GM19328 (cell line): Measurements from ENCODE around the gene KLHL41.
"Not testable (repeated sequence)": the region's sequence is repeated elsewhere in the genome, so short reads cannot be mapped to it uniquely, and the experiment has no call there.

Experiments used
- ATAC-seq: cut with Tn5 transposase; IDR thresholded peaks from one replicate; pipeline ENCODE4 v1.9.1; 2021; ENCODE audit warnings: mild to moderate bottlenecking, moderate library complexity; ENCODE audit not compliant: unreplicated experiment

KLHL41 gene

GRCh38 chr2:169509955-169510354 lies 453 bp downstream of the KLHL41 start:
- no peak for ATAC-seq

DNA sequence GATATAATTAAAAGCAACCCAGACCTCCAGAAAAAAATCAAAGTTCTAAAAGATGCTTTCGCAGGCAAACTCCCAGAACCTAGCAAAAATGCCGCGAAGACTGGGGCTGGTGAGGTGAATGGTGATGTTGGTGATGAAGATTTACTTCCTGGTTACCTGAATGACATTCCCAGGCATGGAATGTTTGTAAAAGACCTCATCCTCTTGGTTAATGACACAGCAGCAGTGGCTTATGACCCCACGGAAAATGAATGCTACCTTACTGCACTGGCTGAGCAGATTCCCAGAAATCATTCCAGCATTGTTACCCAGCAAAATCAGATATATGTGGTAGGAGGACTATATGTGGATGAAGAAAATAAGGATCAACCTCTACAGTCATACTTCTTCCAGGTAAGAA lies 994 bp downstream of the KLHL41 start:
- ATAC-seq = no peak

DNA sequence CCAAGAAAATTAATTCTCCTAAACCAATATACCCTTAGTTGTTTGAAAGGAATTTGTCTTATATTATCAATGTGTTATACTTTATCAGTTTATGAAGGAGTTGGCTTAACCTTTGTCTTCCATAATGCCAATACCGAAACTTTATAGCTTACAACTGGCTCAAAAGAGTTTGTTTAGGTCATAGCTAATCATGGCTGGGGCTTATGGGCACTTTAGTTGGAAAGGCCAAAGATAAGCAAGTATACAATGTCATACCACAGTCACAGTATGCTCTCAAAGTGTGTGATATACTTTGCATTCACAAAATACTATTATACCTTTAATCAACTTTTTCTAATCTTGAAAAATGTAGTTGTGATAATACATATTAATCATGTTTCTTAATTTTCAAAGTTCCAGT lies 2.3 kb downstream of the KLHL41 start:
- ATAC-seq = no peak

GRCh38 chr2:169512525-169512924 lies 3.0 kb downstream of the KLHL41 start:
- no peak for ATAC-seq

GRCh38 chr2:169513094-169513493 lies 3.6 kb downstream of the KLHL41 start:
- no peak for ATAC-seq

GRCh38 chr2:169513926-169514325 lies 4.4 kb downstream of the KLHL41 start:
- no peak for ATAC-seq

DNA sequence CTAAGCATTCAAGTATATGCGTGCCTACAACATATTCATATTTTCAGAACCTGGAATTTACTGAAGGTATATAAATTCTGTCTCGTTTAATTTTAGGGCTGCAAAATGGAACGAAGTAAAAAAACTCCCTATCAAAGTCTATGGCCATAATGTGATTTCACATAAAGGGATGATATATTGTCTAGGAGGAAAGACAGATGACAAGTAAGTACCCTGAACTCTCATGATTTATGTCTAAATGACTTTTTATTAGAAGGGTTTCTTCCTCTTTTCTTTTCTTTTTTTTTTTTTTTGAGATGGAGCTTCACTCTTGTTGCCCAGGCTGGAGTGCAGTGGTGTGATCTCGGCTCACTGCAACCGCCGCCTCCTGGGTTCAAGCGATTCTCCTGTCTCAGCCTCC lies 5.3 kb downstream of the KLHL41 start:
- ATAC-seq = not testable (repeated sequence)

DNA sequence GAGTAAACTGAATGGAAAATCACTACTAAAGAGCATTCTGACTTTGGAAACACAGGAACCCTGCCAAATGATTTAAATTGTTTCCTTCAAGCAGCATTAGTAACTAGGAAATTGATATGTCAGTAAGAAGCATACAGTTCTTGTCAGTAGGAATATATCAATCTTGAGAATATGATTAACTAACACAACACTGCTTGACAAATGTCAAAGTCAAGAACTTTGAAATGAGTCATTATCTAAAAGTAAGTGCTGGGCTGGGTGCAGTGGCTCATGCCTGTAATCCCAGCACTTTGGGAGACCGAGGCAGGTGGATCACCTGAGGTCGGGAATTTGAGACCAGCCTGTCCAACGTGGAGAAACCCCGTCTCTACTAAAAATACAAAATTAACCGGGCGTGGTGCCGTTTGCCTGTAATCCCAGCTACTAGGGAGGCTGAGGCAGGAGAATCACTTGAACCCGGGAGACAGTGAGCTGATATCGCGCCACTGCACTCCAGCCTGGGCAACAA lies 7.0 kb downstream of the KLHL41 start:
- ATAC-seq = not testable (repeated sequence)

DNA sequence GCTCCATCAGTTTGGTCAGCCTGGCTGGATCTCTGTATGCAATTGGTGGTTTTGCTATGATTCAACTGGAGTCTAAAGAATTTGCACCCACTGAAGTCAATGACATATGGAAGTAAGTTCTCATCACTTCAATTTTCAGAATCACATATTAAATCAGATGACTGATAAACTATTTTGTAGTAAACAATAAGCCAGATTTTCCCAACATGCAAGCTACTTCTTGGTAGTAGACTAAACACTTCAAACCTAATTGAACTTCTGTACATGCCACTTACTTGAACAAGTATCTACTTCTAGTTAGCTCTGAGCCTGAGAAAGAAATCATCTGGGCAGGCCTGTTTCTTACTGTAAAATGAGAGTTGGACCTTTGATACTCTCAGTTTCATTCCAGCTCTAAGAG lies 11.4 kb downstream of the KLHL41 start:
- no peak for ATAC-seq

- ATAC-seq = no peak
Measured at GRCh38 chr2:169523681-169524080, 14.2 kb downstream of the KLHL41 start.

DNA sequence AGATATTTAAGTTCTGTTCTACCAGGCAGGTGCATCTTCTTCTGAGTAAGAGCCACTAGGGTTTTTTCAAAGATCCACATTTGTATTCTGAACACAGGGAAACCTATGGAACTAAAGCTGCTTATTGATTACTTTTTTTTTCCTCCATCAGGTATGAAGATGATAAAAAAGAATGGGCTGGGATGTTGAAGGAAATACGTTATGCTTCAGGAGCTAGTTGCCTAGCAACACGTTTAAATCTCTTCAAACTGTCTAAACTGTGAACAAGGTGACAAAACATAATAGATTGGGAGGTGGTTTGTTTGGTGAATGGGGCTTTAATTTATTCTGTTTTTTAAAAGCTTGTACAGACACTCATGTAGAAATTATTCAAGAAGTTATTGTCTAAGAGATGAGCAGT lies 15.9 kb downstream of the KLHL41 start:
- no peak for ATAC-seq

- no peak for ATAC-seq
Measured at GRCh38 chr2:169526451-169526850, 16.9 kb downstream of the KLHL41 start.

DNA sequence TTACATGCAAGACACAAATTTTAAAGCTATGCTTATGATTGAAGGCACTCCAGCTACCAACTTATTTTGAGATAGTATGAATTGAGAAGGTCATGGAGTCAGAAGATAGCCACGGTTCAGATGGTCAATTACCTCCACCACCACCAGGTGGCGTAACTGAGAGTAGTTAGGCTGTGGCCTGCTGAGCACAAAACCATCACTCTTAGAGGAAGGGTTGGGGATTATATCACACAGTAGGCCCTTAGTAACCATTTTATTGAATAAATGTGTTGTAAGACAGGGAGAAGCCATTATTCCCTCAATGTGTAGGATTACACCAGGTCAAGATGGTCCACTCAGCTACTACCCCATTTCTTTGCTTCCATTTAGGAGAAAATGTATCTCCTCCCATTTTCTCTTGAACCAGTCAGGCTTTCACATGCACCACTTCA lies 18.8 kb downstream of the KLHL41 start:
- peak; percentile 65 for ATAC-seq

DNA sequence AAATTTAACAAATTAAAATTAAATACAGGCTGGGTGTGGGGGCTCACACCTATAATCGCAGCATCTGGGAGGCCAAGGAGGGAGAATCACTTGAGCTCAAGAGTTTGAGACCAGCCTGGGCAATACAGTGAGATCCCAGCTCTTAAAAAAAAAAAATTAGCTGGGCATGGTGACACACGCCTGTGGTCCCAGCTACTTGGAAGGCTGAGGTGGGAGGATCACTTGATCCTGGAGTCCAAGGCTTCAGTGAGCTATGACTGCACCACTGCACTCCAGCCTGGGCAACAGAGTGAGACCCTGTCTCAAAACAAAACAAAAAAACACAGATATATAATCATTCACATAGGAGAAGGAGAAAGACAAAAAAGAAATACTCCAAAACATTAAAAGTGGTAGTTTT lies 30.0 kb downstream of the KLHL41 start:
- not testable (repeated sequence) for ATAC-seq

GRCh38 chr2:169540146-169540545 lies 30.6 kb downstream of the KLHL41 start:
- no peak for ATAC-seq

- no peak for ATAC-seq
Measured at GRCh38 chr2:169542433-169542832, 32.9 kb downstream of the KLHL41 start.

GRCh38 chr2:169546756-169547155 lies 37.3 kb downstream of the KLHL41 start:
- ATAC-seq = no peak

DNA sequence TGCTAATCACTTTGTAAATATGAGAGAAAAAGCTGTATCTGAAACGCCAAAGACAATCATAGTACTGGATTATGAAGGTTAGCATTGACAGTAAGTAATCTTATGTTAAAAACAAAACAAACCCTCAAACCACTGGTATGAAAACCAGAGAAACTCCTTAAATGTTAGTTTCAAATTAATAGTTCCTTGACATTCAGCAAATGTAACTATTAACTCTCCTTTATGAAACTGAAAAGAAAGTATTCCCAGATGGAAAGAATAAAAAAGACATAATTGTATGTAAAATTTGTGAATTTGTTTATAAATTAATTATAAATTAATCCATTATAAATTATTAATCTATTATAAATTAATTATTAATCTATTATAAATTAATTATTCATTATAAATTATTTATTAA lies 51.9 kb downstream of the KLHL41 start:
- ATAC-seq = no peak

DNA sequence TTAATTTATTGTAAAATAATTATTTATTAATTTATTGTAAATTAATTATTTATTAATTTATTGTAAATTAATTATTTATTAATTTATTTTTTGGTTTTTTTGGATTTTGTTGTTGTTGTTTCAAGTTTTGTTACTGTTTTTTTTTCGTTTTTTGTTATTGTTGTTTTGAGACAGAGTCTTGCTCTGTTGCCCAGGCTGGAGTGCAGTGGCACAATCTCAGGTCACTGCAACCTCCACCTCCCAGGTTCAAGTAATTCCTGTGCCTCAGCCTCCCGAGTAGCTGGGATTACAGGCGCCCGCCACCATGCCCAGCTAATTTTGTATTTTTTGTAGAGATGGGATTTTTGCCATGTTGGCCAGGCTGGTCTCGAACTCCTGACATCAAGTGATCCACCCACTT lies 52.6 kb downstream of the KLHL41 start:
- ATAC-seq = not testable (repeated sequence)

- ATAC-seq = no peak
Measured at GRCh38 chr2:169562519-169562918, 53.0 kb downstream of the KLHL41 start.

DNA sequence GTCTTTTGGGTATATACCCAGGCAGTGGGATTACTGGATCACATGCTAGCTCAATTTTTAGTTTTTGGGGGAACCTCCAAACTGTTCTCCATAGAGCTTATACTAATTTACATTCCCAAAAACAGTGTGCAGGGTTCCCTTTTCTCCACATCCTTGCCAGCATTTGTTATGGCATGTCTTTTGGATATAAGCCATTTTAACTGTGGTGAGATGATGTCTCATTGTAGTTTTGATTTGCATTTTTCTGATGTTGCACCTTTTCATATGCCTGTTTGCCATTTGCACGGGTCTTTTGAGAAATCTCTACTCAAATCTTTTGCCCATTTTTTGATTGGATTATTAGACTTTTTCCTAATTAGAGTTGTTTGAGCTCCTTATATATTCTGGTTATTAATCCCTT lies 56.2 kb downstream of the KLHL41 start:
- ATAC-seq = no peak

DNA sequence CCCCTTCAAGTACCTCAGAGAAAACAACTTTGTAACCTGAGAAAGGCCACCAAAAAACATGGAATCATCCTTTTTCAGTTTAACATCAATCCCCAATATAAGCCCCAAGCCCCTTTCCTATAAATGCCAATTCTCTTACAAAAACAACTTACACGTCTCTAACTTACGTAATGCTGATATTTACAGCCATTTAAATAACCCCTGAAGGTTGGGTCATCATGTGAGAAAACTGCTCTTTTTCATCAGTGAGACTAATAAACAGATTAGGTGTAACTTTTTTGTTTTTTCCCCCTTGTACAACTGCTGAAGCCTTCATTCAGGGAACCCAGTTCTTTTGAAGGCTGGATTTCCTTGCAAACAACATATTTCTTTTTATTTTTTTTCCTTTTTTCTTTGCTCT lies 60.4 kb downstream of the KLHL41 start:
- ATAC-seq = no peak

GRCh38 chr2:169570752-169571151 lies 61.2 kb downstream of the KLHL41 start:
- ATAC-seq = not testable (repeated sequence)

DNA sequence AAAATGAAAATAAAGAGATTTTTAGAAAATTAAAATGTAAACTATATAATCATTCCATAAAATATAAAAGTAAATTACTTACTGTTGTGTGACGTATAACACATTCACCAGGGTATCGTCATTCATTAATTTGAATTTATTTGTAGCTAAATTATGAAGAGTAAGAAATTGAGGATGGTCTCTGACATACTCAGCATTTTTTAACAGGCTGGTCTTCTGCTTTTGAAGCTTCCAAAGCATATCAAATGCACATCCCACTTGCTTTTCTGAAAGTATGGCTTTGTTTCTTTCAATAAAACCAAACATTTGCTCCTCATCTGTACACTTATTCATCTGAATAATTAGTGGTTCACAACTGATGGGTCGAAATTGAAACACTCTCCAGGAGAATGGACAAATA lies 62.1 kb downstream of the KLHL41 start:
- ATAC-seq = no peak
